Mesodermal cell (in vitro differentiated cells): Measurements from ENCODE around the gene HS3ST4.
A peak's percentile ranks its signal among the peaks of the same experiment; 100 is the strongest.

Source experiments
- H3K27ac ChIP-seq: 2 replicates; pipeline ENCODE4 v1.7.0; 2013; ENCODE audit warnings: mild to moderate bottlenecking, low read depth, low read length, moderate library complexity; ENCODE audit not compliant: severe bottlenecking
- H3K36me3 ChIP-seq: 2 replicates; pipeline ENCODE4 v1.7.1; 2013; ENCODE audit warnings: mild to moderate bottlenecking, low read length, moderate library complexity; ENCODE audit not compliant: control insufficient read depth, insufficient read depth
- H3K4me1 ChIP-seq: one replicate; pipeline ENCODE4 v1.7.1; 2013; ENCODE audit warnings: mild to moderate bottlenecking, low read length; ENCODE audit not compliant: insufficient read depth, control insufficient read depth, poor library complexity, severe bottlenecking
- H3K4me3 ChIP-seq: 2 replicates; pipeline ENCODE4 v1.7.0; 2013; ENCODE audit warnings: low read length, control low read depth, mild to moderate bottlenecking; ENCODE audit not compliant: insufficient read depth, poor library complexity, severe bottlenecking; ENCODE audit errors: extremely low read depth
- H3K9me3 ChIP-seq: 2 replicates; pipeline ENCODE4 v1.7.1; 2013; ENCODE audit warnings: mild to moderate bottlenecking, low read length, moderate library complexity; ENCODE audit not compliant: control insufficient read depth
- WGBS, 2 experiments: methylation state at CpG; one replicate each; pipeline ENCODE4 v1.1.5; 2013; ENCODE audit warnings: missing lambda C conversion rate in 2 of 2; ENCODE audit not compliant: insufficient coverage in 2 of 2; 5-methylcytosine and 5-hydroxymethylcytosine counted together

Gene HS3ST4

GRCh38 chr16:25699069-25699468 is 7.3 kb downstream of the HS3ST4 start:
- H3K27ac ChIP-seq: no peak overlapping the region
- peaks cover 15% of the 10 kb centered on the region for H3K4me1 ChIP-seq
- H3K36me3 ChIP-seq: no peaks in the 10 kb centered on the region
- no peaks in the 10 kb centered on the region for H3K9me3 ChIP-seq
- 89 to 94% methylated on average over 4 of the region's 7 CpGs for WGBS, 2 experiments
- H3K4me3 ChIP-seq: no peak overlapping the region

GRCh38 chr16:25700547-25700946 is 8.8 kb downstream of the HS3ST4 start:
- 92 to 100% methylated on average over 3 of the region's 6 CpGs for WGBS, 2 experiments
- Histone ChIP-seq H3K27ac (no peak overlapping the region), H3K4me1 (peaks cover 2% of the 10 kb centered on the region), H3K36me3 (no peaks in the 10 kb centered on the region), H3K9me3 (no peaks in the 10 kb centered on the region), H3K4me3 (no peak overlapping the region)

DNA sequence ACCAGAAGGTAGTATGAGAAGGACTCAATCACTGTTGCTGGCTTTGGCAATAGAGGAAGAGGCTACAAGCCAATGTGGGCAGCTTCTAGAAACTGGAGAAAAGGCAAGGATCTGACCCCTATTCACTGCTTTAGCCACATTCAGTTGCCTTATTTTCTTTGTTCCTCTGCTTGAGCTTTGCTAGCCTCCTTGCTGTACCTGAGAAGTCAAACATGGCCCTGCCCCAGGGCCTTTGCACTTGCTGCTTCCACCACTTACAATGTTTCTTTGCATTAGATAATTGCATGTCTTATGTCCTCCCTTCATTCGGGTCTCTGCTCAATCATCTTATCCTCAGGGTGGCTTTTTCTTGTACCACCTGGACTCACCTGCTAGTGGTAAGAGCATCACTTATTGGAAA is 15.8 kb downstream of the HS3ST4 start:
- no peak overlapping the region for H3K4me3 ChIP-seq
- no peaks in the 10 kb centered on the region for H3K36me3 ChIP-seq
- 80% methylated on average over 1 of the region's 1 CpG; no CpG with 5 or more reads in 1 of the 2 experiments for WGBS, 2 experiments
- H3K27ac ChIP-seq: no peak overlapping the region
- no peaks in the 10 kb centered on the region for H3K9me3 ChIP-seq
- peaks cover 21% of the 10 kb centered on the region for H3K4me1 ChIP-seq

DNA sequence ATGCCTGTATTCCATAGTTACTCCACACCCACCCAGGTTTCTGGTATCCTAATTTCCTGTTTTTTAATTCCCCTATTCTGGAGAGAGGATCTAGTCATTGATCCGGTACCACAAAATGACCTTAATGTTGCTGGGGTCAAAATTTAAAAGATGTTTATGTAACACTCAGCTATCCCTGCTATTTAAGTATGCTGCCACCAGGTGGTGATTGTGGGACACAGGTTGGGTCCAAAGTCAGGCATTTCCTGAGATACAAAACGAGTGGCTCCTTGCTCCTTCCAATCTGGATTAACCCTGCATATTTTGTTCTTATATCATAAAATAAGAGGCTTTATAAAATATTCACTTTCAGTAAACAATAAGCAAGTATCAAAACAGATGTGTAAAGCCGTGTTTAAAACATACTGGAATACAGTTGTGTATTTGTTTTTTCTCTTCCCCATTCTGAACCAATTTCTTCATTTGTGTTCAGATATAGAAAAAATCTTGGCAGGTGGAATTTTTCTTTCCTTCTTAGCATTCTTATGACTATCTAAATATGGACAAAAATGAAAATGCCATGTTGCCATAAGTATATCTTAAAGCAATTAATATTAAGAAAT is 16.3 kb downstream of the HS3ST4 start:
- Histone ChIP-seq H3K4me3 (no peak overlapping the region), H3K4me1 (peaks cover 21% of the 10 kb centered on the region), H3K36me3 (no peaks in the 10 kb centered on the region), H3K9me3 (no peaks in the 10 kb centered on the region), H3K27ac (no peak overlapping the region)
- WGBS, 2 experiments: no CpG with 5 or more reads among the region's 3 CpGs

GRCh38 chr16:25709213-25709612 is 17.5 kb downstream of the HS3ST4 start:
- Histone ChIP-seq H3K4me1 (peaks cover 27% of the 10 kb centered on the region), H3K27ac (peak overlapping the region; percentile 73), H3K4me3 (no peak overlapping the region), H3K36me3 (no peaks in the 10 kb centered on the region), H3K9me3 (no peaks in the 10 kb centered on the region)
- WGBS, 2 experiments: 30 to 51% methylated on average over 5 to 7 of the region's 7 CpGs

DNA sequence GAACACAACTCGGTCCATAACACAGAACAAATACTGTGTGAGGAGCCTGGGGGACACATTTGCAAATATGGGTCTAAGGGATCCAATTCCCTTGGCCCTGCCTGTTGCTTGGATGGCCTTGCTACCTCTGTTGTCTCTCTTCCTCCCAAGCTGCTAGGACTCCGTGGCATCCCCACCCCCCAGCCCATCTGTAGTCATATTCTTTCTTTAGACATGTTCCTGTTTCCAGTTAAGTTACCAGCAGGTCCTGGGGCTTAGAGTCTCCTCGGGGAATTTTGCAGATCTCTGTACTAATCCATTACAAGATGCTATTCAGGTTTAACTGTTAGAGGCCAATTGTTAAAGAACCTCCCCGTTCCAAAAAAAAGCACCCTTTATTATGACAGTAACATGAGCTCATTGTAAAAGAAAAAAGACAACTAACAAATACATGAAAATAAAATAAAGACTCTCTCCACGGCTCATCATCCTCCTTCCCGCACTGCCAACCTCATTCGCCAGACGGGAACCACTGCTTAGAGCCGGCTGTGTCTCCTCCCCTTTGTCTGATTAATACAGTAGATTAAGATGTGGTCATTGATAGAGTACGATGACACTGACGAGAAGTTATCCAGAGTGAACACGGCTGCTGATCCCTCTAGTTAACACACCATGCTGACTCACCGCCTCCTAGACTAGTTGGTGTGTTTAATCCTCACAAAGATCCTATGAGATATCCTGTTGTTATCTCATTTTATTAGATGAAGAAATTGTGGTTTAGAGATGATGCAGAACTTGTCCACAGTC is 22.2 kb downstream of the HS3ST4 start:
- no peak overlapping the region for H3K4me3 ChIP-seq
- no peaks in the 10 kb centered on the region for H3K9me3 ChIP-seq
- peak overlapping the region; percentile 37 for H3K27ac ChIP-seq
- no peaks in the 10 kb centered on the region for H3K36me3 ChIP-seq
- peaks cover 17% of the 10 kb centered on the region for H3K4me1 ChIP-seq
- WGBS, 2 experiments: 78 to 86% methylated on average over 4 to 6 of the region's 13 CpGs

DNA sequence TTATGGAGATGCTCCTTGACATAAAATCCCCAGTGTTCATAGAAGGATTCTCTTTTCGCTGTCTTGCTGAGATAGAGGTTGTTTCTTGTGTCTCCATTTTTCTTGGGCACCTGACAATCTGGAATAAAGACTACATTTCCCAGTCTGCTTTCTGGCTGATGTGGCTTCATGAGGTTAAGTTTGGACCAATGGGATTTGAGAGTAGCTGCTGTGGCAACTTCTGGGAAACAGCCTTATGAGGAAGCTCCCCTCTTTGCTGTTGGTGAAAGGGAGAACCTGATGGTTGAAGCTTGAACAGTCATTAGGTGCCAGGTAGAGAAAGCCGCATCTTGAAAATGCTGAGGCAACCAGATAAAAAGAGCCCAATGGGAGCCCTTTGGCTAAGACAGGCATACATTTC is 24.4 kb downstream of the HS3ST4 start:
- no peaks in the 10 kb centered on the region for H3K9me3 ChIP-seq
- WGBS, 2 experiments: 90 to 92% methylated on average over 1 to 2 of the region's 2 CpGs
- H3K27ac ChIP-seq: no peak overlapping the region
- H3K4me1 ChIP-seq: peaks cover 6% of the 10 kb centered on the region
- H3K36me3 ChIP-seq: no peaks in the 10 kb centered on the region
- no peak overlapping the region for H3K4me3 ChIP-seq

GRCh38 chr16:25721439-25721838 is 29.7 kb downstream of the HS3ST4 start:
- H3K27ac ChIP-seq: no peak overlapping the region
- 100% methylated on average over 1 of the region's 3 CpGs; no CpG with 5 or more reads in 1 of the 2 experiments for WGBS, 2 experiments
- H3K4me1 ChIP-seq: no peaks in the 10 kb centered on the region
- H3K36me3 ChIP-seq: no peaks in the 10 kb centered on the region
- no peak overlapping the region for H3K4me3 ChIP-seq
- no peaks in the 10 kb centered on the region for H3K9me3 ChIP-seq

DNA sequence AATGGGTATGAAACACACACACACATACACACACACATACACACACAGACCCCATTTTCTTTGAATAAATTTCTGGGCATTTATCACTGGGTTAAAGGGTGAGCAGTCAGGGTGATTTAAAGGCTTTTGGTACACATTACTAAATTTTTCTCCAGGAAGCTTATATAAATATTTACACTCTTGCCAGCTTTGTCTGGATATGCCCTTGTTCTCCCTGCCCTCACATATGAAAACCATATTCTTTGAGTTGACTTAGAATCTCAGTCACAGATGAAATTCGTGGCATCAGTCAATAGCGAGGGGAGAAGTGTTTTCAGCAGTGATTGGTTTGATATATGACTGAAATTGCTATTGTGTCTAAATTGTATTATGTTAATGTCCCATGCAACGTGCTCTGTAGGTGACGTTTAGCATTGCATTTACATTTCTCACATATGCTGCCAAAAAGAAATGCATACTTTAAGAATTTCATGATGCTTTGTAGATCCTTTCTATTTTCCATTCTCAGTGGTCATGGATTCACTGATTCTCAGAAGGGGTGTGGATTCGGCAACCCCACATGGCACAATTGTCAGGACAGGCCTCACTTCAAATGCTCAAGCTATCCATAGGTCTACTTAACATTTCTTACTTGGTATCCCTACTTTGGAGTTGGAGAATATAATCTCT is 34.8 kb downstream of the HS3ST4 start:
- Histone ChIP-seq H3K9me3 (no peaks in the 10 kb centered on the region), H3K27ac (no peak overlapping the region), H3K4me3 (no peak overlapping the region), H3K4me1 (no peaks in the 10 kb centered on the region), H3K36me3 (no peaks in the 10 kb centered on the region)
- 81% methylated on average over 3 of the region's 5 CpGs; no CpG with 5 or more reads in 1 of the 2 experiments for WGBS, 2 experiments

- 86 to 88% methylated on average over 11 to 12 of the region's 15 CpGs for WGBS, 2 experiments
- Histone ChIP-seq H3K4me1 (no peaks in the 10 kb centered on the region), H3K27ac (no peak overlapping the region), H3K9me3 (no peaks in the 10 kb centered on the region), H3K4me3 (no peak overlapping the region), H3K36me3 (no peaks in the 10 kb centered on the region)
These were observed 37.6 kb downstream of the HS3ST4 start for GRCh38 chr16:25729188-25729915.
